PC-9 (cell line): ENCODE data around the gene PRICKLE2.

Experiments used
- CTCF ChIP-seq: fragments of 200-600 bp; sonication (generic); conservative IDR thresholded peaks from 2 replicates; pipeline ENCODE4 v1.6.1; 2017; ENCODE audit warnings: mixed run types, antibody characterized with exemption, mild to moderate bottlenecking, moderate library complexity
- EZH2 ChIP-seq: fragments of 200-600 bp; sonication (generic); IDR thresholded peaks from 2 replicates; pipeline ENCODE4 v1.8.0; 2017; ENCODE audit warnings: antibody characterized with exemption, low read depth

DNA sequence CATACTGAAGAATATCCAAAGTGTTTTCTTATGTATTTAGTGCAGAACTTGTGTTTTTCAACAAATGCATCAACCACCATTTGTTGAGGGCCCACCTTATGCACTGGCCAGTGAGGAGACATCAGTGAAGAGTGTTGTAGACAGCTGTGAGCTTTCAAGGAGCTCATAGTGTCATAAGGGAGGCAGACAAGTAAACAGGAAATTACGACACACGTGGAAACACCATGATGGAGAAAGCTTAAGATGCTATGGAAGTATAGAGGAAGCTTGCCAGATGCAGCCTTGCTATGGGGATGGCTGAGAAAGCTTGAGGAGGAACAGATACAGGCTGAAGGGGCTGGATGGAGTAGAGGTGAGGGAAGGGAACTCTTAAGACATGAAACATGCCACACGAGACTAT, 151.2 kb downstream of the PRICKLE2 start:
- TF ChIP-seq CTCF (no peak), EZH2 (no peak)
